Measurements from ENCODE around the gene TNFRSF12A. TPM values are rescaled to one million over a fixed set of nuclear protein-coding genes. Genes with fewer than 3 reads are reported as not detected.

Gene TNFRSF12A
- total and polyA plus RNA-seq, 12 donors: 28.0 to 740 (median 108) TPM

DNA sequence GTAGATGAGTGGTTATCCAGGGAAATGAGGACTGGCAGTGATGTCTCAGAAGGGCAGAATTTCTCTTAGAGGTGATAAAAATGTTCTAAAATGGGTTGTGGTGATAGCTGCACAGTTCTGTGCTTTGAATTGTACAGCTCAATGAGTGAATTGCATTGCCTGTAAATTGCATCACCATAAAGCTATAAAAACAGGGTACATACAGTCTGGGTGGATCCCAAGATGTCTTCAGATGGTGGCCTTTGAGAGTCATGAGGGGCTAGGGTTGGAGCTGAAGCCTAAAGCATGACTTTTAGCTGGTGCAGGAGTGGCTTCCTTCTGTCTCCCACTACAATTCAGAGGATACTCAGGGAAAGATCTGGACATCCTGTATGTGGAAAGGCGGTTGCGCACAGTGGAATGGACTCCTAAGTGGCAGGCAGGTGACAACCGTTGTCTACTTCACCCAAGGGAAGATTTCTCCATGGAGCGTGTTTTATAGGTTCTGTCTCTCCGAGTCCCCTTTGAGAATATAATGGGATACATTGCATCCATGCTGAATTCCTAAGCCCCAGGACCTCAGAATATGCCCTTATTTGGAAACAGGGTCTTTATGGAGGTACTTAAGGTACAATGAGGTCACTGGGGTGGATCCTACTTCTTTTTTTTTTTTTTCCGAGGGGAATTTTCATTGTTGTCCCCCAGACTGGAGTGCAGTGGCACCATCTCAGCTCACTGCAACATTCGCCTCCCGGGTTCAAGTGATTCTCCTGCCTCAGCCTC, 43.6 kb downstream of the TNFRSF12A start:
- DNase-seq (no peak), ATAC-seq (no peak)
- intact Hi-C loops (cut with DNase I): loop anchor here in 5 of 10 donors (2.0 to 5.0 kb wide), 5 partner anchors 23 to 68 kb away; partner anchors contain the start of gene ZSCAN10 (in 2 of the 5)
- H3K9me3 ChIP-seq: no peaks in the 10 kb centered on the region
- no peak overlapping the region for H3K4me3 ChIP-seq
- 89 to 91% methylated on average over 8 of the region's 8 CpGs for WGBS, 2 donors
- H3K36me3 ChIP-seq: peaks cover 0 to 16% (median 0%) of the 10 kb centered on the region in 9 donors
- peak overlapping the region in 7 of 10 donors; percentile 82 to 94 (median 90) for H3K27ac ChIP-seq
- H3K27me3 ChIP-seq: no peaks in the 10 kb centered on the region
- H3K4me1 ChIP-seq: peaks cover 6 to 61% (median 22%) of the 10 kb centered on the region in 9 donors
- TF ChIP-seq, protein P1, sequence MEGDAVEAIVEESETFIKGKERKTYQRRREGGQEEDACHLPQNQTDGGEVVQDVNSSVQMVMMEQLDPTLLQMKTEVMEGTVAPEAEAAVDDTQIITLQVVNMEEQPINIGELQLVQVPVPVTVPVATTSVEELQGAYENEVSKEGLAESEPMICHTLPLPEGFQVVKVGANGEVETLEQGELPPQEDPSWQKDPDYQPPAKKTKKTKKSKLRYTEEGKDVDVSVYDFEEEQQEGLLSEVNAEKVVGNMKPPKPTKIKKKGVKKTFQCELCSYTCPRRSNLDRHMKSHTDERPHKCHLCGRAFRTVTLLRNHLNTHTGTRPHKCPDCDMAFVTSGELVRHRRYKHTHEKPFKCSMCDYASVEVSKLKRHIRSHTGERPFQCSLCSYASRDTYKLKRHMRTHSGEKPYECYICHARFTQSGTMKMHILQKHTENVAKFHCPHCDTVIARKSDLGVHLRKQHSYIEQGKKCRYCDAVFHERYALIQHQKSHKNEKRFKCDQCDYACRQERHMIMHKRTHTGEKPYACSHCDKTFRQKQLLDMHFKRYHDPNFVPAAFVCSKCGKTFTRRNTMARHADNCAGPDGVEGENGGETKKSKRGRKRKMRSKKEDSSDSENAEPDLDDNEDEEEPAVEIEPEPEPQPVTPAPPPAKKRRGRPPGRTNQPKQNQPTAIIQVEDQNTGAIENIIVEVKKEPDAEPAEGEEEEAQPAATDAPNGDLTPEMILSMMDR (IDR thresholded peaks at IDR 0.05): no peak

DNA sequence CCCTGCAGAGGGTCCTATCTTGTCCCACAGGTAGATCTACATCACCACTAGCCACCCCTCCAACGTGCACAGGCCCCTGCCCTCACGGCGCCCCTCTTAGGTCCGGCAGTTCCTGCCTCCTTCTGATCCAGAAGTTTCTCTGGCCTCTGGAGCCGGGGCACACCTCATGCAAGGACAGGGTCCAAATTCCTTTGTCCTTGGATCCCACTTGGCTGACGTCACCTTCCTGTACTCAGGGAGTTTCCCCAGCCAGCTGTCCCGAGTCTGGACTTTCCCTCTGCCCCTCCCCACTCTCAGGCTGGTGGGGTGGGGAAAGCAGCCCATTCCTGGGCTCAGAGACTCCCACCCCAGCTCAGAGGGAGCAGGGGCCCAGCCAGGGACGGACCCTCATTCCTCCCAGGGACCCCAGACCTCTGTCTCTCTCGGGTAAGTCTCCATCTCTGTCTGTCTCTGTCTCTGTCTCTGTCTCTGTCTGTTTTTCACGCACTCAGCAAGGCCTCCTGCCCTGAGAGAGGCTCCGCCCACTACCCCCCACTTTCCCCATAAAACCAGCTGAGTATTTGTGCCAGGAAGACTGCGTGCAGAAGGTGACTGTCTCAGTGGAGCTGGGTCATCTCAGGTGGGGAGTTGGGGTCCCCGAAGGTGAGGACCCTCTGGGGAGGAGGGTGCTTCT, 45.0 kb downstream of the TNFRSF12A start, which contains the start of gene IL32:
TSS of gene IL32 (plus strand) at position 572 of the 673 bp plus-strand sequence. CDS start 172 bp downstream, outside the sequence.
- Histone ChIP-seq H3K27me3 (no peaks in the 10 kb centered on the region), H3K4me1 (peaks cover 3 to 52% (median 14%) of the 10 kb centered on the region in 9 donors), H3K4me3 (peak within 1 kb of the TSS; percentile 1 to 71 (median 62)), H3K36me3 (peaks cover 0 to 26% (median 0%) of the 10 kb centered on the region in 9 donors), H3K9me3 (no peaks in the 10 kb centered on the region), H3K27ac (peak within 1 kb of the TSS; percentile 81 to 94 (median 88))
- ATAC-seq (peak; percentile 70 to 94 (median 91)), DNase-seq (peak; percentile 54 to 88)
- intact Hi-C loops (cut with DNase I): loop anchor here in 2 of 10 donors (2.0 to 5.0 kb wide), 2 partner anchors 22 to 37 kb away; no protein-coding TSS in a partner anchor
- WGBS, 2 donors: 32 to 51% methylated on average over 13 of the region's 13 CpGs
- TF ChIP-seq, protein P1 (IDR thresholded peaks at IDR 0.05): no peak

DNA sequence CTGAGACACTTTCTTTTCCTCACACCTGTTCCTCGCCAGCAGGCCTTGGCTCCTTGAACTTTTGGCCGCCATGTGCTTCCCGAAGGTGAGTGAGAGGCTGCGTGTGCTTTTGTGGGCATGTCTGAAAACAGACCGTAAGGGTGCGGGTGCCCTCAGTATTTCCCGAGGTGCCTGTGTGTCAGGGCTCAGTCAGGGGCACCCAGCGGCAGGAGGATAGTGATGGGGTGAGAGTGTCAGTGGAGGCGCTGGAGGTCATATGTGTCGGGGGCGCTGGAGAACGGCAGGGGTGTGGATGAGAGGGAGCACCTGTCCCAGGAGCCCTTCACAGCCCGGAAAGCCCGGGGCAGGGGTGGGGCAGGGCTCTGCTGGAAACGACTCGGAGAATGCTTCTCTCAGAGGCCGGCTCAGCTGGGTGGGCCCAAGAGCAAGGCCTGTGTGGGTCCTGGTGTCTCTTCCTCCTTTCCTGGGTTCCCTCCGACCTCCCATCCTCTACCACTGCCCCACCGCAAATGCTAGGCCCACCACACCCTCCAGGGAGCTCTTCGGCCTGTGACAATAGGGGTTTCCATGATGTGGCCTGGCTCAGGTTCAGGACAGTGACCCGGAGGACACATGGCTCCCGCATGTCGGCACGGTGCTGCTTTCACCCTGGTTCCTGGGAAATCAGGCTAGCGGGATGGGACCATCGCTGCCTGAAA, 45.7 kb downstream of the TNFRSF12A start:
- TF ChIP-seq, protein P1 (IDR thresholded peaks at IDR 0.05): no peak
- Histone ChIP-seq H3K36me3 (peaks cover 0 to 26% (median 0%) of the 10 kb centered on the region in 9 donors), H3K4me3 (peak overlapping the region; percentile 1 to 71 (median 62)), H3K9me3 (no peaks in the 10 kb centered on the region), H3K4me1 (peaks cover 3 to 45% (median 14%) of the 10 kb centered on the region in 9 donors), H3K27me3 (no peaks in the 10 kb centered on the region), H3K27ac (peak overlapping the region; percentile 81 to 94 (median 88))
- 48 to 59% methylated on average over 26 of the region's 26 CpGs for WGBS, 2 donors
- peak in 7 of 8 donors; percentile 11 to 45 (median 36) for ATAC-seq
- no peak for DNase-seq
- intact Hi-C loops (cut with DNase I): loop anchor here in 2 of 10 donors (2.0 to 5.0 kb wide), 2 partner anchors 21 to 36 kb away; no protein-coding TSS in a partner anchor

DNA sequence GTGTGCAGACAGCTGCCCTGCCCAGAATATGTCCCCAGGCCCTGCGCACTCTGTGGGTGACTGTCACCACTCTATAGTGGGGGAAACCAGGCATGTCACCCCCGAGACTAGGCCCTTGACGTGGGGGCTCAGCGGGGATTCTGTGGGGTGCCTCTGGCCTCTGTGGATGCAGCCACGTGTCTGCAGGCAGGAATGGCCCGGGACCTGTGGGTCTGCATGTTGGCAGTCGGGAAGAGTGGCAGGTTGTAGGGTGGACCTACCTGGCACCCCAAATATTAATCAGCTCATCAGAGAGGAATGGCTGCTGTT, 46.2 kb downstream of the TNFRSF12A start:
- peaks cover 0 to 26% (median 0%) of the 10 kb centered on the region in 9 donors for H3K36me3 ChIP-seq
- H3K27ac ChIP-seq: peak overlapping the region; percentile 81 to 94 (median 88)
- H3K4me1 ChIP-seq: peaks cover 3 to 40% (median 14%) of the 10 kb centered on the region in 9 donors
- DNase-seq: no peak
- 42 to 76% methylated on average over 7 of the region's 7 CpGs for WGBS, 2 donors
- intact Hi-C loops (cut with DNase I): loop anchor here in 1 of 10 donors (5.0 kb wide), 1 partner anchor 36 kb away; no protein-coding TSS in a partner anchor
- no peaks in the 10 kb centered on the region for H3K27me3 ChIP-seq
- no peak for ATAC-seq
- TF ChIP-seq, protein P1 (IDR thresholded peaks at IDR 0.05): no peak
- peak overlapping the region in 9 of 10 donors; percentile 43 to 71 (median 65) for H3K4me3 ChIP-seq
- H3K9me3 ChIP-seq: no peaks in the 10 kb centered on the region

Measured in heart right ventricle (tissue), 16 donors.